Right lobe of liver (tissue), 6 donors: ENCODE results near the gene CAPZB. TPM values are rescaled to one million over a fixed set of nuclear protein-coding genes. Genes with fewer than 3 reads are reported as not detected.

Experiments used
- ATAC-seq, 4 donors: fragments of 200-7000 bp; cut with Tn5 transposase; one replicate each; pipeline ENCODE4 v1.9.1; 2020; ENCODE audit warnings: mild to moderate bottlenecking in 4 of 4, moderate library complexity in 4 of 4
- DNase-seq, 3 donors: peaks; one replicate each; pipeline ENCODE4 v3.0.0-alpha.2; 2020
- H3K27ac ChIP-seq, 3 donors: fragments of 200-600 bp; one replicate each; pipeline ENCODE4 v1.8.0; 2022
- H3K27me3 ChIP-seq, 2 donors: fragments of 200-600 bp; one replicate each; pipeline ENCODE4 v1.8.0; 2022
- H3K36me3 ChIP-seq, 4 donors: fragments of 200-600 bp; sonication (generic) in 1 of 4; one replicate each; pipeline versions ENCODE4 v1.5.1 to v1.8.0; 2017 to 2022; ENCODE audit warnings: control low read depth in 1 of 4
- H3K4me1 ChIP-seq, 4 donors: fragments of 200-600 bp; sonication (generic) in 1 of 4; one replicate each; pipeline versions ENCODE4 v1.5.1 to v1.8.0; 2017 to 2022; ENCODE audit warnings: control low read depth in 1 of 4
- H3K4me3 ChIP-seq, 3 donors: fragments of 200-600 bp; one replicate each; pipeline ENCODE4 v1.8.0; 2022
- H3K9me3 ChIP-seq, 4 donors: fragments of 200-600 bp; sonication (generic) in 1 of 4; one replicate each; pipeline versions ENCODE4 v1.5.1 to v1.8.0; 2017 to 2022; ENCODE audit warnings: control low read depth in 1 of 4
- POLR2A ChIP-seq: fragments of 450-650 bp; IDR thresholded peaks from one replicate; pipeline ENCODE4 v1.6.1; 2017; ENCODE audit warnings: antibody characterized with exemption, mild to moderate bottlenecking
- WGBS: methylation state at CpG from one replicate; pipeline ENCODE4 v1.1.6; 2018; ENCODE audit warnings: low coverage, low lambda C conversion rate; ENCODE audit not compliant: insufficient coverage; ENCODE audit errors: missing lambda C conversion rate; 5-methylcytosine and 5-hydroxymethylcytosine counted together
- intact Hi-C, 2 donors: fragments of 100-400 bp; cut with DNase I; formaldehyde crosslinking; loops; one replicate each; pipeline versions ENCODE4 v1.11.2 to v1.14.1; 2022
- total RNA-seq, 6 experiments: library from RNA; depleted of rRNA in 2 of 6; stranded (reverse); fragments of >200 nt in 2 of 6; fragmentation: NEBNext Ultra II Directional in 3 of 6; extraction: Animal tissue kit (Norgen Biotek cat#: 25700) in 3 of 6; gene quantifications; one replicate each; pipeline versions ENCODE4 v1.1.0 to v1.2.4, GENCODE V29; 2016 to 2023
- TF ChIP-seq, protein P1 (sequence below), 4 donors: fragments of 200-600 bp in 3 of 4; fragments of 450-650 bp in 1 of 4; IDR thresholded peaks; one replicate each; pipeline versions ENCODE4 v1.5.1 to v1.8.0; 2016 to 2022; ENCODE audit warnings: antibody characterized with exemption in 4 of 4, mild to moderate bottlenecking in 2 of 4
- donor health status: DM: no; HTN: yes; CAD: no.
- donor health status: DM: no; HTN: no; CAD: no.
- donor health status: DM: no; HTN: no; CAD: no.
- donor health status: DM: no; HTN: yes; CAD: no.
- donor health status: DM: no; HTN: yes; CAD: no.

Gene CAPZB
- total RNA-seq, 6 experiments from 2014 or later, result 53.5 to 117 (median 88.0) TPM

- DNase-seq (no peak), ATAC-seq (no peak)
- H3K27me3 ChIP-seq, result no peaks in the 10 kb centered on the region
- H3K9me3 ChIP-seq, result no peaks in the 10 kb centered on the region
- no peak overlapping the region for H3K27ac ChIP-seq
- TF ChIP-seq, protein P1, sequence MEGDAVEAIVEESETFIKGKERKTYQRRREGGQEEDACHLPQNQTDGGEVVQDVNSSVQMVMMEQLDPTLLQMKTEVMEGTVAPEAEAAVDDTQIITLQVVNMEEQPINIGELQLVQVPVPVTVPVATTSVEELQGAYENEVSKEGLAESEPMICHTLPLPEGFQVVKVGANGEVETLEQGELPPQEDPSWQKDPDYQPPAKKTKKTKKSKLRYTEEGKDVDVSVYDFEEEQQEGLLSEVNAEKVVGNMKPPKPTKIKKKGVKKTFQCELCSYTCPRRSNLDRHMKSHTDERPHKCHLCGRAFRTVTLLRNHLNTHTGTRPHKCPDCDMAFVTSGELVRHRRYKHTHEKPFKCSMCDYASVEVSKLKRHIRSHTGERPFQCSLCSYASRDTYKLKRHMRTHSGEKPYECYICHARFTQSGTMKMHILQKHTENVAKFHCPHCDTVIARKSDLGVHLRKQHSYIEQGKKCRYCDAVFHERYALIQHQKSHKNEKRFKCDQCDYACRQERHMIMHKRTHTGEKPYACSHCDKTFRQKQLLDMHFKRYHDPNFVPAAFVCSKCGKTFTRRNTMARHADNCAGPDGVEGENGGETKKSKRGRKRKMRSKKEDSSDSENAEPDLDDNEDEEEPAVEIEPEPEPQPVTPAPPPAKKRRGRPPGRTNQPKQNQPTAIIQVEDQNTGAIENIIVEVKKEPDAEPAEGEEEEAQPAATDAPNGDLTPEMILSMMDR (IDR thresholded peaks at IDR 0.05), result no peak
- TF ChIP-seq POLR2A, result no peak
- peaks cover 0 to 43% (median 7%) of the 10 kb centered on the region in 4 donors for H3K4me1 ChIP-seq
- H3K4me3 ChIP-seq, result no peak overlapping the region
- peaks cover 0 to 6% (median 0%) of the 10 kb centered on the region in 4 donors for H3K36me3 ChIP-seq
- WGBS, result 55% methylated on average over 4 of the region's 6 CpGs
- intact Hi-C loops, result loop anchor here in 1 of 2 donors (10.0 kb wide), 1 partner anchor 165 kb away; the partner anchor contains the start of gene NBL1
These were observed 5.8 kb downstream of the CAPZB start for GRCh38 chr1:19479351-19480120.

DNA sequence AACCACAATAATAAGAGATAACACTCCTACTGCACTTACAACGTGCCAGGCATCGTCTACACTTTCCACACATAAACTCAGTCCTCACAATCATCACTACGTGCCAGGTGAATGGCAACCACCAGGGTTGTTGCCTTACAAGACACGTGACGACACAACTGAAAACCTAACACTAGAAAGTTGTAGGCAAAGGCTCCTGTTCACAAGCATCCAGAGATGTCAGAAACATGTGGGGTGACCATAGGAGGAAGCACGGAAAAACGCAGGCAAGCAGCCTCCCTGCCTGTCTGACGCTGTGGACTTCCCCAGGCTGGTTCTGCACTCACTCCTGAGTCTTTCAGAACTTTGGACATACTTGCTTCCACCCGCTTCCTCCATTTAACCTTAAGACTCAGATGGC lies 7.0 kb downstream of the CAPZB start:
- Histone ChIP-seq H3K9me3 (no peaks in the 10 kb centered on the region), H3K4me1 (peaks cover 0 to 31% (median under 1%) of the 10 kb centered on the region in 4 donors), H3K4me3 (no peak overlapping the region), H3K36me3 (peaks cover 0 to 7% (median 0%) of the 10 kb centered on the region in 4 donors), H3K27ac (peak overlapping the region in 2 of 3 donors; percentile 38 to 51), H3K27me3 (no peaks in the 10 kb centered on the region)
- TF ChIP-seq, protein P1 (IDR thresholded peaks at IDR 0.05), result no peak
- TF ChIP-seq POLR2A, result no peak
- intact Hi-C loops, result no loop called here
- WGBS, result 51% methylated on average over 9 of the region's 9 CpGs
- no peak for DNase-seq
- ATAC-seq, result peak in 2 of 4 donors; percentile 9 to 11

- DNase-seq, result no peak
- Histone ChIP-seq H3K36me3 (peaks cover 0 to 10% (median 0%) of the 10 kb centered on the region in 4 donors), H3K4me3 (no peak overlapping the region), H3K27me3 (no peaks in the 10 kb centered on the region), H3K4me1 (peaks cover 0 to 24% (median 0%) of the 10 kb centered on the region in 4 donors), H3K27ac (peak overlapping the region in 2 of 3 donors; percentile 38 to 51), H3K9me3 (no peaks in the 10 kb centered on the region)
- TF ChIP-seq, protein P1 (IDR thresholded peaks at IDR 0.05), result no peak
- TF ChIP-seq POLR2A, result peak; percentile 32
- peak; percentile 46 to 70 (median 57) for ATAC-seq
- WGBS, result 68% methylated on average over 9 of the region's 11 CpGs
- intact Hi-C loops, result no loop called here
These were observed 7.8 kb downstream of the CAPZB start for GRCh38 chr1:19477284-19478249.

DNA sequence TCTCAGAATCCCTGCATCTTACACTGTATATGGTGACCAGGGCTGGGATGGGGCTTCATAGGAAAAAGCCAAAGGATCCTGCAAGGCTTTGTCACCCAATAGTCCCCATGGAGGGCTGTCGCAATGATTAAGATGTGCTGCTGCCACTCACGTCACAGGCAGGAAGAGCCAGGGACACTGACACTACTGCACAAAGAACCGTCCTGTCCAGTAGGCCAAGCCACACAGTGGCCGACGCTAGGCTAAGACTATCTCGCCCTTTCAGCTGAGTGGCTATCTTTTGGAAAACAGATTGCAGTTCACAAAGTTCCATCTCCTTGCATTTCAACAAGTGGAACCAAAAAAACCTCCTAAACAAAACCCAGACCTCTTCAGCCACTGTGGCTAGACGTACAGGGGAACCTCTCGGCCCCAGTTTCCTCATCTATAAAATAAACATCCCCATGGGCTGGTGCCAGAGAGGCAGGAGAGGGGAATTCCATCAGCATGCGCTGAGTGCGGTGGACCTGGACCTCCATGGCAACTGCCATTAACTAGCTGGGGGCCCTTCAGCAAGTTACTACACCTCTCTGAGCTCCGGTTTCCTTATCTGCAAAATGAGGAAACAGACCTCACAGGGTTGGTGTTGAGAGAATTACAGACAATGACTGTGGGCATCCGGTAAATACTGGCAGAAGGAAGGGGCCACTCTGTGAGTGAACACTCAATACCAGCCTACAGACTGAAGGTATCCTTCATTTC lies 8.7 kb downstream of the CAPZB start:
- Histone ChIP-seq H3K36me3 (peaks cover 0 to 10% (median 0%) of the 10 kb centered on the region in 4 donors), H3K4me3 (no peak overlapping the region), H3K27ac (peak overlapping the region; percentile 5 to 51 (median 30)), H3K9me3 (no peaks in the 10 kb centered on the region), H3K27me3 (no peaks in the 10 kb centered on the region), H3K4me1 (peaks cover 0 to 21% (median 0%) of the 10 kb centered on the region in 4 donors)
- WGBS, result 49% methylated on average over 8 of the region's 12 CpGs
- DNase-seq, result peak in 1 of 3 donors; percentile 43
- intact Hi-C loops, result no loop called here
- peak; percentile 14 for TF ChIP-seq POLR2A
- TF ChIP-seq, protein P1 (IDR thresholded peaks at IDR 0.05), result no peak
- ATAC-seq, result peak; percentile 53 to 62 (median 58)
